Activated effector memory CD4-positive, alpha-beta T cell treated with Interleukin-2 at 50 U/mL for 16 hours (primary cell): Measurements from ENCODE around the gene KLF7.

ENCODE experiments used
- DNase-seq: peaks from one replicate; pipeline ENCODE4 v3.0.0-alpha.2; 2020

Gene KLF7

GRCh38 chr2:207166349-207167098 lies 776 bp upstream of the KLF7 start:
- DNase-seq, result peak; percentile 60

GRCh38 chr2:207166039-207166348 lies 246 bp upstream of the KLF7 start:
- DNase-seq, result peak; percentile 93

- no peak for DNase-seq
These were observed 1.5 kb downstream of the KLF7 start for GRCh38 chr2:207164006-207164831.

- no peak for DNase-seq
These were observed 2.1 kb downstream of the KLF7 start for GRCh38 chr2:207163756-207164005.

GRCh38 chr2:207163053-207163755 lies 2.5 kb downstream of the KLF7 start:
- no peak for DNase-seq

GRCh38 chr2:207162316-207162715 lies 3.4 kb downstream of the KLF7 start:
- no peak for DNase-seq

GRCh38 chr2:207161247-207162123 lies 4.3 kb downstream of the KLF7 start:
- no peak for DNase-seq

- no peak for DNase-seq
These were observed 5.6 kb downstream of the KLF7 start for GRCh38 chr2:207160115-207160514.

GRCh38 chr2:207159002-207159401 lies 6.7 kb downstream of the KLF7 start:
- no peak for DNase-seq

GRCh38 chr2:207157731-207158130 lies 8.0 kb downstream of the KLF7 start:
- no peak for DNase-seq

GRCh38 chr2:207157162-207157481 lies 8.6 kb downstream of the KLF7 start:
- DNase-seq, result no peak

GRCh38 chr2:207156451-207157161 lies 9.1 kb downstream of the KLF7 start:
- no peak for DNase-seq

GRCh38 chr2:207155516-207156444 lies 10.0 kb downstream of the KLF7 start:
- no peak for DNase-seq

- DNase-seq, result no peak
These were observed 10.9 kb downstream of the KLF7 start for GRCh38 chr2:207154556-207155510.

- DNase-seq, result no peak
These were observed 12.3 kb downstream of the KLF7 start for GRCh38 chr2:207153266-207153975.

GRCh38 chr2:207151048-207151447 lies 14.7 kb downstream of the KLF7 start:
- no peak for DNase-seq

- no peak for DNase-seq
These were observed 15.5 kb downstream of the KLF7 start for GRCh38 chr2:207150284-207150683.

GRCh38 chr2:207149249-207150213 lies 16.2 kb downstream of the KLF7 start:
- no peak for DNase-seq
